SKM-1 (cell line): ENCODE data around the gene SRGN.
"Not testable (repeated sequence)": the region's sequence is repeated elsewhere in the genome, so short reads cannot be mapped to it uniquely, and the experiment has no call there.

Experiments
- DNase-seq: peaks from one replicate; lab custom pipeline; 2025; ENCODE audit not compliant: unreplicated experiment; lab: John Stamatoyannopoulos, UW

The SRGN gene

DNA sequence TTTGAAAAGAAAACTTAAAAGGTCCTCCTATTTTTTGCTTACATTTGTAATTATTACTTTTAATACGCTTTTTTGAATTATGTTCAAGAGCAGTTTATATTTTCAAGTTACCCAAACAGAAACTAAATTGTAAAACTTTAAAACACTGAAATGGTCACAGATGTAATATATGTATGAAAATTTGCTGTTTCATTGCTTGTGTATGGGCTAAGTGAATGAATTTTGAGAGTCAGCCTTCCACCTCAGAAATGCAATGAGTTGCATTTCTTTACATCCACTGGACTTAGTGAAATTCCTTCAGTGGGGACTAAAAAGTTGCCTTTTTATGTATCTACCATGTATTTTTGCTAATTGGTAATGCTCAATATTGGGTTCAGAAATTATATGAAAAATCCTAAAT lies 37.7 kb downstream of the SRGN start:
- DNase-seq = no peak

DNA sequence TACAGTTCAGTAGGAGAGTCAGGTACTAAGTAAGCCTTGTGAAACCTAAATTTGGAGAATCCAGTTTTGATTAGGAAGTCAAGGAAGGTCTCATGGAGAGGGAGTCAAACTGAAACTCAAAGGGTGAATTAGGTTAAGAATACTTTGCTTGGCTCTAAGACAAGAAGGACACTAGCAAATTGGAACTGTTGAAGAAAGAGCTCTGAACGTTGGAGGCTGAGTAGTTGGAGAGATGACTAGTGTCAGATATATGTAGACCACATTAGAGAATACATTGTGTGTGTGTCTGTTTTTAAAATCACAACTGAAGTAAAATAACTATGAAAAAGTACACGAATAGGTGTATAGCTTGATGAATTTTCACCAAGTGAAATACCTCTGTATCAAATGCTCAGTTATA lies 42.3 kb downstream of the SRGN start:
- DNase-seq = no peak

DNA sequence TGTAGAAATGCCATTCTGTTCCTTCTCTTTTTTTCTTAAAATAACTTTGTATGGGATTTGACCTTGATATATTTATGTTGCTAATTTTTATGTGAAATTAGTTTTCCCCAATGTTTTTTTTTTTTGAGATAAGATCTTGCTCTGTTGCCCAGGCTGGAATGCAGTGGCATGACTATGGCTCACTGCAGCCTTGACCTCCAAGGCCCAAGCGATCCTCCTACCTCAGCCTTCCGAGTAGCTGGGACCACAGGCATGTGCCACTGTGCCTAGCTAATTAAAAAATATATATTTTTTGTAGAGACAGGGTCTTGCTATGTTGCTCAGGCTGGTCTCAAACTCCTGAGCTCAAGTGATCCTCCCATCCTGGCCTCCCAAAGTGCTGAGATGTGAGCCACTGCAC lies 52.1 kb downstream of the SRGN start:
- DNase-seq = no peak

DNA sequence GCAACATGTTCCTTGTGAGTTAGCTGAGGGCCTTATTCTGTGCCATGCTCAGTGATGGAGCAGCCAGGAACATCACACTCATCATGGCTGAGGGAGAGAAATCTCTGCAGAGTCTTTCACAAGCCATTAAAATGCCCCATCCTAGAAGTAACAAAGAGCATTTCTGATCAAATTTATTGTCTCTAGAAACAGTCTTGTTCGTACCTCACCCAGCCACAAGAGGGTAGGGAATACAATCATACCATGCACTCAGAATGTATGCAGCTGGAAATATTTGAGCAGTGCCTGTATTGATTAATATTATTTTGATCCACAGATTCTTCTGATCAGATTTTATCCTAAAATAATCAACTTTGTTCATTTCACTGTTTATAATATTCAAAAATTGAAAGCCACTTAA lies 53.4 kb downstream of the SRGN start:
- no peak for DNase-seq

DNA sequence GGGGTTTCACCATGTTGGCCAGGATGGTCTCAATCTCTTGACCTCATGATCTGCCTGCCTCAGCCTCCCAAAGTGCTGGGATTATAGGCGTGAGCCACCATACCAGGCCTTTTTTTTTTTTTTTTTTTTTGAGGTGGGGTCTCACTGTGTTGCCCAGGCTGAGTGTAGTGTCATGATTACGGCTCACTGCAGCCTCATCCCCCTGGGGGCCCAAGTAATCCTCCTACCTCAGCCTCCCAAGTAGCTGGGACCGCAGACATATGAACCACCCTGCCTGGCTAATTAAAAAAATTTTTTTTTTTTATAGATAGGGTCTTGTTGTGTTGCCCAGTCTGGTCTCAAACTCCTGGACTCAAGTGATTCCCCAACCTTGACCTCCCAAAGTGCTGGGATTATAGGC lies 54.2 kb downstream of the SRGN start:
- DNase-seq = not testable (repeated sequence)

DNA sequence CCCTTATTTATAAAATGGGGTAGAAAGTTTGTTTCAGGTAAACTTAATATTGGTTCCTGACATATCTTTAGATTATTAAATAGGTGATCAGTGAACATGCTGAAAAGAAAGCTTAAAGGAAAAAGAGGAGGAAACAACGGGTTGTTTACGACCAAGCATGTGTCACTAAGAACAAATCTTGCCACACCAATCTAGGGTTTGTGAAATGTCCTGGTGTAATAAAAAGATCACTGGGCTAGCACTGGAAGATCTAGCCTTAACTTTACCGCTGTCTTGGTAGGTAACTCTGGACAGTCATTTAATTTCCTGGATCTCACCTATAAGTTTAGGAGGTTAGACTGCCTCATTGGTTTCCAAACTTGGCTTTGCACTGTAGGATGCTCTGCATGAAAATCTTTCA lies 55.1 kb downstream of the SRGN start:
- no peak for DNase-seq

DNA sequence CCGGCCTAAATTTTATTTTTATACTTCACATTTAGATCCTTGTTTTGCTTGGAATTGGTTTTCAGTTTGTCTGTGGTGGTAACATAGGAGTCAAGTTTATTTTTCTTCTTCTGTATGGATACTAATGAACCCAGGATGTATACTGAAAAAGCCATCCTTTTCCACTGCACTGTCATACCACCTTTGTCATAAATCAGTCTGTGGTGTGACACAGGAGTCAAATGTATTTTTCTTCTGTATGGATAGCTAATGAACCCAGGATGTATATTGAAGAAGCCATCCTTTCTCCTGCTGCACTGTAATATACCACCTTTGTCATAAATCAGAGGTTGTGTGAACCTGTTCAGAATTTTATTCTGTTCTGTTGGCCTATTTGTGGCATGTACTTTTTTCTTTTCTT lies 57.4 kb downstream of the SRGN start:
- no peak for DNase-seq

DNA sequence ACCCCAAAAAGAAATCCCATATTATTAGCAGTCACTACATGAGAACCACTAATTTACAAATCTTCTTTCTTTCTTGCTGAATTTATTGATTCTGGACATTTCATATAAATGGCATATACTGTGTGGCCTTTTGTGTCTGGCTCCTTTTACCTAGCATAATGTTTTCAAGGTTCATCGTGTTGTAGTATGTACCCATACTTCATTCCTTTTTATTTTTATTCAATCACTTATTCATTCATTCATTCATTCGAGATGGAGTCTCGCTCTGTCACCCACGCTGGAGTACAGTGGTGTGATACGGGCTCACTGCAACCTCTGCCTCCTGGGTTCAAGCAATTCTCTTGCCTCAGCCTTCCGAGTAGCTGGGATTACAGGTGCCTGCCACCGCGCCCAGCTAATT lies 58.0 kb downstream of the SRGN start:
- no peak for DNase-seq

DNA sequence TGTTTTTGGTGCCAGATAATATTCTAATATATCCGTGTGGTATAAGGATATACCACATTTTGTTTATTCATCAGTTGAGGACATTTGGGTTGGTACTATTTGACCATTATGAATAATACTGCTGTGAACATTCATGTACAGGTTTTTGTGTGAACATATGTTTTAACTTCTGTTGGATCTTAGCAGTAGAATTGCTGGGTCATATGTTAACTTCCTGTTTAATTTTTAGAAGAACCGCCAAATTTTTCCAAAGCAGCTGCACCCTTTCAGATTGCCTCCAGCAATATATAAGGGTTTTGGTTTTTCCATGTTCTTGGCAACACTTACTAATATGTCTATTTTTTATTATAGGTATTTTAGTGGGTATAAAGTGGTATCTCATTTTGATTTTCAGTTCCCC lies 58.9 kb downstream of the SRGN start:
- DNase-seq = no peak

DNA sequence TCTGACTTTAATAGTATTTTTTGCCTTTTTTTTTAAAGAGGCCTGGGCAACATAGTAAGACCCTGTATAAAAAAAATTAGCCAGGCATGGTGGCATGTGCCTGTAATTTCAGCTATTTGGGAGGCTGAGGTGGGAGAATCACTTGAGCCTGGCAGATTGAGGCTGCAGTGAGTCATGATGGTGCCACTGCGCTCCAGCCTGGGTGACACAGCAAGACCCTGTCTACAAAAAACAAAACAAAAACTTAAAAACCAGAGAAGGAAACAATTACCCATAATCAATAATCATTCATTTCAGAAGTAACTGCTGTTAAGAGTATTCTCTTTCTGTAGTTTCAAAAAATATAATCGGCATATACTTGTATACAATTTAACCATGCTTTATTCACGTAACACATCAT lies 64.1 kb downstream of the SRGN start:
- no peak for DNase-seq

DNA sequence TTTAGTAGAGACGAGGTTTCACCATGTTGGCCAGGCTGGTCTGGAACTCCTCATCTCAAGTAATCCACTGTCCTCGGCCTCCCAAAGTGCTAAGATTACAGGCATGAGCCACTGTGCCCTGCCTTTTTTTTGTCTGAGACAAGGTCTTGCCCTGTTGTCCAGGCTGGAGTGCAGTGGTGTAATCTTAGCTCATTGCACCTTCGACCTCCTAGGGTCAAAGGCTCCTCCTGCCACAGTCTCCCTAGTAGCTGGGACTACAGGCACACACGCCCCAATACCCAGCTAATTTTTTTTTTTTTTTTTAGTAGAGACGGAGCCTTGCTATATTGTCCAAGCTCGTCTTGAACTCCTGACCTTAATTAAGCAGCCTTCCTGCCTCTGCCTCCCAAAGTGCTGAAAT lies 65.3 kb downstream of the SRGN start:
- DNase-seq = no peak
